Measurements from ENCODE around the gene SPECC1. TPM values are rescaled to one million over a fixed set of nuclear protein-coding genes. Genes with fewer than 3 reads are reported as not detected.

Gene SPECC1
- total RNA-seq, 1 donor from 2014 or later, result 69.6 TPM

GRCh38 chr17:20121359-20122253 is 112.4 kb downstream of the SPECC1 start:
- H3K27me3 Mint-ChIP-seq, result peaks cover 19% of the 10 kb centered on the region
- H3K36me3 Mint-ChIP-seq (ENCODE audit: insufficient read depth), result peaks cover 1% of the 10 kb centered on the region
- peak; percentile 63 for DNase-seq (ENCODE audit: low spot score, unreplicated experiment)
- no peaks in the 10 kb centered on the region for H3K9me3 Mint-ChIP-seq (ENCODE audit: low read depth)
- TF ChIP-seq CTCF (IDR thresholded peaks at IDR 0.05; ENCODE audit: unreplicated experiment), result peak; percentile 98
- H3K4me1 Mint-ChIP-seq (ENCODE audit: low read depth), result peaks cover 3% of the 10 kb centered on the region
- H3K27ac Mint-ChIP-seq, result peak overlapping the region; percentile 35
- no peak overlapping the region for H3K4me3 Mint-ChIP-seq (ENCODE audit: low read depth)

GRCh38 chr17:20122254-20122879 is 113.2 kb downstream of the SPECC1 start:
- DNase-seq (ENCODE audit: low spot score, unreplicated experiment), result no peak
- no peaks in the 10 kb centered on the region for H3K9me3 Mint-ChIP-seq (ENCODE audit: low read depth)
- peaks cover 3% of the 10 kb centered on the region for H3K4me1 Mint-ChIP-seq (ENCODE audit: low read depth)
- no peak overlapping the region for H3K27ac Mint-ChIP-seq
- H3K4me3 Mint-ChIP-seq (ENCODE audit: low read depth), result no peak overlapping the region
- peaks cover 23% of the 10 kb centered on the region for H3K27me3 Mint-ChIP-seq
- H3K36me3 Mint-ChIP-seq (ENCODE audit: insufficient read depth), result peaks cover 1% of the 10 kb centered on the region
- no peak for TF ChIP-seq CTCF (IDR thresholded peaks at IDR 0.05; ENCODE audit: unreplicated experiment)

GRCh38 chr17:20123209-20123608 is 114.0 kb downstream of the SPECC1 start:
- no peak overlapping the region for H3K4me3 Mint-ChIP-seq (ENCODE audit: low read depth)
- H3K36me3 Mint-ChIP-seq (ENCODE audit: insufficient read depth), result peaks cover 1% of the 10 kb centered on the region
- H3K4me1 Mint-ChIP-seq (ENCODE audit: low read depth), result peaks cover 5% of the 10 kb centered on the region
- no peak overlapping the region for H3K27ac Mint-ChIP-seq
- H3K9me3 Mint-ChIP-seq (ENCODE audit: low read depth), result no peaks in the 10 kb centered on the region
- DNase-seq (ENCODE audit: low spot score, unreplicated experiment), result no peak
- no peak for TF ChIP-seq CTCF (IDR thresholded peaks at IDR 0.05; ENCODE audit: unreplicated experiment)
- H3K27me3 Mint-ChIP-seq, result peaks cover 23% of the 10 kb centered on the region

GRCh38 chr17:20125724-20126123 is 116.6 kb downstream of the SPECC1 start:
- DNase-seq (ENCODE audit: low spot score, unreplicated experiment), result no peak
- peaks cover 3% of the 10 kb centered on the region for H3K9me3 Mint-ChIP-seq (ENCODE audit: low read depth)
- H3K27ac Mint-ChIP-seq, result no peak overlapping the region
- peaks cover 5% of the 10 kb centered on the region for H3K4me1 Mint-ChIP-seq (ENCODE audit: low read depth)
- TF ChIP-seq CTCF (IDR thresholded peaks at IDR 0.05; ENCODE audit: unreplicated experiment), result no peak
- peaks cover 23% of the 10 kb centered on the region for H3K27me3 Mint-ChIP-seq
- H3K4me3 Mint-ChIP-seq (ENCODE audit: low read depth), result no peak overlapping the region
- peaks cover 1% of the 10 kb centered on the region for H3K36me3 Mint-ChIP-seq (ENCODE audit: insufficient read depth)

- no peak for TF ChIP-seq CTCF (IDR thresholded peaks at IDR 0.05; ENCODE audit: unreplicated experiment)
- DNase-seq (ENCODE audit: low spot score, unreplicated experiment), result no peak
- peaks cover 17% of the 10 kb centered on the region for H3K27me3 Mint-ChIP-seq
Measured at GRCh38 chr17:20127360-20128035, 118.3 kb downstream of the SPECC1 start.

More at GRCh38 chr17:20127360-20128035, 118.3 kb downstream of the SPECC1 start:
- peaks cover 1% of the 10 kb centered on the region for H3K36me3 Mint-ChIP-seq (ENCODE audit: insufficient read depth)
- H3K4me1 Mint-ChIP-seq (ENCODE audit: low read depth), result peaks cover 2% of the 10 kb centered on the region
- H3K27ac Mint-ChIP-seq, result no peak overlapping the region
- no peak overlapping the region for H3K4me3 Mint-ChIP-seq (ENCODE audit: low read depth)
- peaks cover 4% of the 10 kb centered on the region for H3K9me3 Mint-ChIP-seq (ENCODE audit: low read depth)
